HepG2 (cell line): Measurements from ENCODE around the gene ATAD3C. TPM values are rescaled to one million over a fixed set of nuclear protein-coding genes. Genes with fewer than 3 reads are reported as not detected.

Experiments used
- ATF3 ChIP-seq: sonication (generic); formaldehyde crosslinking; IDR thresholded peaks from 2 replicates; pipeline ENCODE4 v1.4.0; 2020; ENCODE audit warnings: missing genetic modification reagents
- DNMT3B ChIP-seq: conservative IDR thresholded peaks from 2 replicates; pipeline ENCODE4 v1.6.1; 2016; ENCODE audit warnings: missing biosample characterization, control low read depth
- DZIP1 ChIP-seq: sonication (generic); formaldehyde crosslinking; IDR thresholded peaks from 2 replicates; pipeline ENCODE4 v1.5.0; 2020; ENCODE audit warnings: mild to moderate bottlenecking, missing genetic modification reagents
- FOXP4 ChIP-seq: sonication (generic); formaldehyde crosslinking; IDR thresholded peaks from 2 replicates; pipeline ENCODE4 v1.4.0; 2020; ENCODE audit warnings: missing genetic modification reagents
- GPBP1L1 ChIP-seq: sonication (generic); formaldehyde crosslinking; IDR thresholded peaks from 2 replicates; pipeline ENCODE4 v1.5.0; 2020; ENCODE audit warnings: mild to moderate bottlenecking, missing genetic modification reagents
- HDAC6 ChIP-seq: fragments of 200-600 bp; sonication (generic); IDR thresholded peaks from 2 replicates; pipeline ENCODE4 v1.7.0; 2017; ENCODE audit warnings: mild to moderate bottlenecking, antibody characterized with exemption, low read length, low read depth
- HNRNPLL ChIP-seq: fragments of 200-400 bp; formaldehyde crosslinking; IDR thresholded peaks from 2 replicates; pipeline ENCODE4 v1.6.1; 2017; ENCODE audit warnings: mild to moderate bottlenecking, low read depth, low read length; ENCODE audit not compliant: poor library complexity, severe bottlenecking
- JARID2 ChIP-seq: sonication (generic); formaldehyde crosslinking; IDR thresholded peaks from 2 replicates; pipeline ENCODE4 v1.8.1; 2023; ENCODE audit warnings: missing genetic modification reagents, inconsistent platforms; ENCODE audit not compliant: insufficient replicate concordance
- KAT8 ChIP-seq: IDR thresholded peaks from 2 replicates; pipeline ENCODE4 v1.6.1; 2016; ENCODE audit warnings: missing genetic modification reagents, missing compliant biosample characterization
- KDM3A ChIP-seq: IDR thresholded peaks from 2 replicates; pipeline ENCODE4 v1.6.1; 2018; ENCODE audit warnings: low read depth, missing compliant biosample characterization
- KLF11 ChIP-seq: IDR thresholded peaks from 2 replicates; pipeline ENCODE4 v1.6.1; 2016; ENCODE audit warnings: missing compliant biosample characterization
- POLR2AphosphoS5 ChIP-seq: IDR thresholded peaks from 2 replicates; pipeline ENCODE4 v1.6.1; 2012; ENCODE audit warnings: low read depth, low read length
- TCF12 ChIP-seq, 2 experiments: fragments of 450-650 bp in 1 of 2; sonication (generic) in 1 of 2; formaldehyde crosslinking in 1 of 2; IDR thresholded peaks; 2 replicates each; pipeline versions ENCODE4 v1.6.1 to v1.8.0; 2017 to 2022; ENCODE audit warnings: antibody characterized with exemption in 1 of 2, mild to moderate bottlenecking in 1 of 2, missing genetic modification reagents in 1 of 2, moderate library complexity in 1 of 2
- THAP11 ChIP-seq: IDR thresholded peaks from 2 replicates; pipeline ENCODE4 v1.6.1; 2016; ENCODE audit warnings: missing biosample characterization, missing genetic modification reagents
- ZBTB37 ChIP-seq: sonication (generic); formaldehyde crosslinking; IDR thresholded peaks from 2 replicates; pipeline ENCODE4 v1.4.0; 2020; ENCODE audit warnings: mild to moderate bottlenecking, missing genetic modification reagents
- ZGPAT ChIP-seq: IDR thresholded peaks from 2 replicates; pipeline ENCODE4 v1.6.1; 2016; ENCODE audit warnings: mild to moderate bottlenecking
- ZNF543 ChIP-seq: sonication (generic); formaldehyde crosslinking; IDR thresholded peaks from 2 replicates; pipeline ENCODE4 v1.4.0; 2020; ENCODE audit warnings: mild to moderate bottlenecking, missing genetic modification reagents
- ZNF660 ChIP-seq: sonication (generic); formaldehyde crosslinking; IDR thresholded peaks from 2 replicates; pipeline ENCODE4 v1.5.1; 2020; ENCODE audit warnings: mild to moderate bottlenecking, low read depth, missing genetic modification reagents, borderline replicate concordance
- ZNF761 ChIP-seq: sonication (generic); formaldehyde crosslinking; conservative IDR thresholded peaks from 2 replicates; pipeline ENCODE4 v1.4.0; 2020; ENCODE audit warnings: mild to moderate bottlenecking, missing genetic modification reagents
- polyA plus RNA-seq, 8 experiments: library from polyadenylated mRNA; depleted of rRNA in 3 of 8; stranded (reverse) in 7 of 8; unstranded in 1 of 8; fragments of >200 nt; fragmentation: Illumina TruSeq in 4 of 8; extraction: Trizol in 4 of 8; gene quantifications; 2 replicates each; pipeline versions ENCODE4 v1.2.1 to v1.2.3, GENCODE V29; 2011 to 2016; ENCODE audit warnings: low read depth in 4 of 8, missing spikeins in 1 of 8, mixed read lengths in 1 of 8; ENCODE audit not compliant: insufficient read depth in 1 of 8
- total RNA-seq, 5 experiments: library from RNA; depleted of rRNA; stranded (reverse); fragments of >200 nt; fragmentation: Illumina TruSeq; extraction: Trizol; gene quantifications; 2 replicates each; pipeline ENCODE4 v1.2.3, GENCODE V29; 2016; ENCODE audit warnings: low read depth in 1 of 5

Gene ATAD3C
- total and polyA plus RNA-seq, 2 of the 13 experiments (the other 11 are each of a cell fraction or from before 2014, with no cell fraction given), result 2.4 to 3.2 TPM

GRCh38 chr1:1511533-1512285, 62.2 kb downstream of the ATAD3C start, which contains the start of gene ATAD3A (continued):
- TF ChIP-seq ZNF660 (CRISPR knock-in tag) (no peak), ZNF761 (0 out of 2 replicates have a peak, but pooled peaks have one; percentile 50), ZBTB37 (no peak), ATF3 (CRISPR knock-in tag) (no peak), DNMT3B (0 out of 2 replicates have a peak, but pooled peaks have one; percentile 70), HNRNPLL (peak; percentile 81), TCF12 (IDR thresholded peaks at IDR 0.05) (no peak), TCF12 (CRISPR knock-in tag; IDR thresholded peaks at IDR 0.05) (no peak), ZNF543 (no peak), FOXP4 (CRISPR knock-in tag) (peak; percentile 40; the same call in 1 of the 2 replicates), JARID2 (CRISPR knock-in tag) (no peak), HDAC6 (no peak), GPBP1L1 (CRISPR knock-in tag) (no peak), ZGPAT (CRISPR knock-in tag) (peak; percentile 95), KLF11 (CRISPR knock-in tag) (no peak), DZIP1 (CRISPR knock-in tag) (no peak), POLR2AphosphoS5 (peak; percentile 73), KAT8 (peak; percentile 96), KDM3A (CRISPR knock-in tag) (peak; percentile 89; the same call in 1 of the 2 replicates), THAP11 (CRISPR knock-in tag) (peak; percentile 95)
